ENCODE results near the gene ABCG1.

The ABCG1 gene

DNA sequence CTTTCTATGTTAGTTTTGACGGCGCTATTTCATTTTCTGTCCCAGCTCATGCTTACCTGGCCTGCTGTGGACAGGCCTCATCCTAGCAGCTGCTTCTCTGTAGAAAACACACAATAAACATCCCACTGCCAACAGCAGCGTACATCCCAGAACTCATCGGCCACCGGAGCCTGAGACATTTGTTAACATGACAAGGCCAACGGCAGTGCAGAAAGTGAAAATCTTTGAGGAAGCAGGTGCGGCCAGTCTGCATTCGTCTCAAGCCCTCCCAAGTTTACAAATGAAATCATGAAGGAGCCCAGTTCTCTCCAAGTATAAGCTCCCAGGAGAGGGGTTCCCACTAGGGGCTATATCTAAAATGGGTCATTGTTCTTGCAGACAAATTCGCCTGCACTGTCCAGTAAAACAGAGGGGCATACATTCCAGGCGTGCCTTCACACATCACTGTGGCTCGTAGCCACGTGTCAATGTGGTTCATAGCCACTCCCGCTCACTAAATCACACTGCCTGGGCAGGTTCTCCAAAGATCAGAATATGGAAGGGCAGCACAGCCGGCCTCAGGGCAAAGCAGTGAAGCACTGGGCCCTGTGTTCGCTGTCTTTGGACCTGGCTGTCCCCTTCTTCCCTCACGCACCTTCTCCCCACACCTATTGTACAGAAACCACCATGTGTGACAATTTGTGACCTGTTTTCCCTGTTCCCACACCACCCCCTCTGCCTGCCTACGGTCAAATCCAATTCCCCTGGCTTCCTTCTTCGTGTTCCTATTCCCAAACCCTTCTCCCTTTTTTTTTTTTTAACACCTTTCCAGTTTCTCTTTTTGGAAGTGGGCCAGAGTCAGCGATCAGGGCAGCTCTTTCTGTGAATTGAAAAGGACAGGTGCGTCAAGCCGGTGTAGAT lies 27.0 kb upstream of the ABCG1 start:
- DNase-seq, result no peak

DNA sequence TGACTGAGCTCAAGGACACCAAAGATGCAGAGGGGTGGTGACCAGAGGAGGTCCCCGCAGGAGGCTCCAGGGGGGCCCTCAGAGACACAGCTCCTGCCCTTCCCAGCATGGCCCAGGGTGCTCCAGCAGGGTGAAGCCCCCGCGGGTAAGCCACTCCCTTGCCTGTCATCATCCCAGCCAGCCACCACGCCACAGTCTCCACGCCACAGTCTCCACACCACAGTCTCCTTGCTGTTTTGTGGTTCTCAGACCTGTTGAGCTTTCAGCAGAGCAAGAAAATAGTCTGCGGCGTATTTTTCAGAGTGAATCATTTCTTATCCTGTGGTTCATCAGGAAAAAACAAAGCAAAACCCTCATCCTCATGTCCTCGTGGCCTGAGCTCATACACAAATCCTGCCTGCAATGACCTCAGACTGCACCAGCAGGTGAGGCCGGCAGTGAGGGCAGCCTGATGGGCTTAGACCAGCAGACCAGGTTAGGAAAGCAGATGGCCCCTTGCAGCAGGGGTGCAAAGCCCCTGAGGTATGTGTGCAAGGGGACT lies 25.7 kb upstream of the ABCG1 start:
- no peak for DNase-seq

GRCh38 chr21:42193721-42194120 lies 25.2 kb upstream of the ABCG1 start:
- DNase-seq, result no peak

GRCh38 chr21:42194863-42195262 lies 24.1 kb upstream of the ABCG1 start:
- no peak for DNase-seq

DNA sequence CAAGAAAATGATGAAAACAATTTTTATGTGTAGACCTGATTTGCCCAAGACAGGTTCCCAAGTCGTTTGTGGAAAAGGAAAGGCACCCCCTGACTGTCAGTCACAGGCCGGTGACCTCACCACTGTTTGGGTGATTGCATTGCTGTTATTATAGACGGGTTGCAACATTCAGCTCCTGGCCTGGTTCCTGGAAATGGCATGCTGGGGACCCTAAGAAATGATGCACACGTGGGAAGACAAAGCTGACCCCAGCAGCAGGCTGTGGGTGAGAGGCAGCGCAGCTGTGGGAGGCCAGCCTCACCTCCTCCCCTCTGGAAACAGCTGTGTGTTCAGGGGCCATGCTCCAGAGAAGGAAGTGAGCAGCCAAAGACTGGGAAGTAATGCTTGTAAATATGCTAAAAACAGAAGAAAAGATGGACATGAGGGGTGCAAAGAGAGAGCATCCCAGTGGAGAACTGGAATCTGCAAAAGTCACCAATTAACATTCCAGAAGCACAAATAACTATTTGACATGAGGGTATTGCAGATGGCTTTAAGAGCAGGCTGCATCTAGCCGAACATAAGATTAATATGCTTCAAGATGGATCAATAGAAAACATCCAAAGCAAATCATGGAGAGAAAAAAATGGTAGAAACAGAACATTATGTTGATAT lies 23.4 kb upstream of the ABCG1 start:
- no peak for DNase-seq

- no peak for DNase-seq
Measured at GRCh38 chr21:42198929-42199867, 19.7 kb upstream of the ABCG1 start.

GRCh38 chr21:42199868-42200463 lies 19.0 kb upstream of the ABCG1 start:
- DNase-seq, result no peak

DNA sequence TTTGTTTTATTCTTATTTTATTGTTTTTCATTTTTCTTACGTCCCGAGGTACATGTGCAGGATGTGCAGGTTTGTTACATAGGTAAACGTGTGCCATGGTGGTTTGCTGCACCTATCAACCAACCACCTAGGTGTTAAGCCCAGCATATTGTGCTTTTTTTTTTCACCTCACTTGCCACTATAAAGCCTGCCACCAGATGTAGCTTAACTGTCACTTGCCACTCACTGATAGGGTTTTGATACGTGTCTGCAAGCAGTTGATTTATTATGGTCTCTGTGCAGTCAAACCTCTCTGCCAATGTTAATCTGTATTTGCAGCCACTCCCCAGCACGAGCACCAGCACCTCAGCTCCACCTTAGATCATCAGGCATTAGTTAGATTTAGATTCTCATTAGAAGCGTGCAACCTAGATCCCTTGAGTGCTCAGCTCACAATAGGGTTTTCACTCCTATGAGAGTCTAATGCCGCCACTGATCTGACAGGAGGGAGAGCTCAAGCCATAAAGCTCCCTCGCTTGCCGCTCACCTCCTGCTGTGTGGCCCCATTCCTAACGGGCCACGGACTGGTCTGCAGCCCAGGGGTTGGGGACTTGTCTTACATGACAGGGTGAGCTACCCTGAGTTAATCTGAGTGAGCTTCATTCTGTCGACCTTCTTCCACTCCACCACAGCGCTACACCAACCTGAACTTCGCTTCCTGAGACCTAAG lies 17.9 kb upstream of the ABCG1 start:
- no peak for DNase-seq

- no peak for DNase-seq
Measured at GRCh38 chr21:42201615-42202161, 17.3 kb upstream of the ABCG1 start.

GRCh38 chr21:42202321-42202720 lies 16.6 kb upstream of the ABCG1 start:
- peak in 2 of 51 donors; percentile 10 to 52 for DNase-seq

DNA sequence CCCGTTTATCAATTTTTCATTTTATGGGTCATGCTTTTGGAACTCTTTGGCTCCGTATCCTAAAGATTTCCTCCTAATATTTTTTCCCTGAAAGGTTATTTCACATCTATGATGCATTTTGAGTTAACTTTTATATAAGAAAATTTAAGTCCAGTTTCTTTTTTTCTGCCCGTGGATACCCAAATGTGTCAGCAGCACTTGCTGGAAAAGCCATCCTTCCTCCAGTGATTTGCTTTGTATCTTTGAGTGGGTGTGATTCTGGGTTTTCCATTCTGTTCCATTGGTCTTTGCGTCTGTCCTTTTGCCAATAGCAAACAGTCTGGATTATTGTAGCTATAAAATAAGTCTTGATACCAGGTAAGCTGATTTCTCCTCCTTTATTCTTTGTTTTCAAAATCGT lies 15.6 kb upstream of the ABCG1 start:
- DNase-seq, result no peak

DNA sequence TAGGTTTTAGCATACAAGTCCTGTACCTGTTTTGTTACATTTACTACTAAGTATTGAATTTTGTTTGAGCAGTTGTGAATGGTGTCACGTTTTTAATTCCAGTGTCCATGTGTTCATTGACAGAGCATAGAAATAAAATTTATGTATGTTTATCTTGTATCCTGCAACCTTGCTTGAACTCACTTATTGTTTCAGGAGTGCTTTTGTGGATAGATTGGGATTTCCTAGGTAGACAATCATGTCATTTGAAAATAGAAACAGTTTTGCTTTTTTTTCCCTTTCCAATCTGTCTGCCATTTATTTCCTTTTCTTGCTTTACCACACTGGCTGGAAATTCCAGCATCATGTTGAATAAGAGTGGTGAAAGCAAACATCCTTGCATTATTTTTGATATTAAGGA lies 15.0 kb upstream of the ABCG1 start:
- DNase-seq, result no peak

DNA sequence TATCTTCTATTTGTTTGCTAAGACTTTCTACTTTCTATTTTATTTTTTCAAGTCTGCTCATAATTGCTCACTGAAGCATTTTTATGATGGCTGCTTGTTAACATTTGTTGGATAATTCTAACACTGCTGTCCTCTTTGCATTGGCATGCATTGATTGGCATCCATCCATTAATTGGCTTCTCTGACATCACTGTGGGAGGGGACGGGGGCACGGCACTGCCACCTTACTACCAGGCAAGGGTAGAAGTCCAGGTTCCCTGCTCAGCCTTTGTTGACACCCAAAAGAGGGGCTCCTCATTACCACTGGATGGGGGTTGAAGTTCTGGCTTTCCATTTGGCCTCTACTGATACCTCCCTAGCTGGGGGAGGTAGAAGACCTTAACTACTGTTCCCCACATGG lies 11.5 kb upstream of the ABCG1 start:
- DNase-seq, result no peak

DNA sequence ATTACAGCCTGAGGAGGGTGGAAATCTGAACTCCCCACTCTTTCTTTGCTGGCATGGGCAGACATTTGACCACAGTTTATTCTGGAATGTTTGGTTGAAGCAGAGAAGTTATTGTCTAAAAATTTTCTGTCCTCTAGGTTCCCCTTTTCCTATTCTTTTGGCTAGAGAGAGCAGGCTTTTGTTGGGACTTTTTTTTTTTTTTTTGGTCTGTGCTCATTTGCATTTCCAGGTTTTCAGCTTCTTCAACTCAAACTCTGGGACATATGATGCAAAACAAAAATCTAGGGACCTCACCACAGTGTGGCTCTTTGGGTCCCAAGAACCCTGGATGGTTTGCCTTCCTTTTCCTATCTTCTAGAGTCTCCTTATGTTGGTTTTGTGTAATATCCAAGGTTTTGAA lies 10.9 kb upstream of the ABCG1 start:
- no peak for DNase-seq

- DNase-seq, result no peak
Measured at GRCh38 chr21:42208801-42209490, 10.0 kb upstream of the ABCG1 start.

- DNase-seq, result no peak
Measured at GRCh38 chr21:42209801-42210479, 9.0 kb upstream of the ABCG1 start.

DNA sequence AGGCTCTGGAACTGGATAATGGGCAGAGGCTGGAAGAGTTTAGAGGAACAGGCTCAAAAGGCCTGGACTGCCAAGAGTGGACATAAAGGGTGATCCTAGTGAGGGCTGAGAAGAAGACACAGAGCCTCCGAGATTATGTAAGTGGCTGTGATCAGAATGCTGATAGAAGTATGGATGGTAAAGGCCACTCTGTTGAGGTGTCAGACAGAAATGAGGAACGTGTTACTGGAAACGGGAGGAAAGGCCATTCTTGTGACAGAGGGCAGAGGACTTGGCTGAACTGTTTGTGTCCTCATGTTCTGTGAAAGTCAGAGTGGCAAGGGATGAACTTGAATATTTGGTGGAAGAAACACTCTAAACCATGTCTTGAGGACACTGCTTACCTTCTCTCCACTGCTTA lies 6.7 kb upstream of the ABCG1 start:
- DNase-seq, result no peak

- no peak for DNase-seq
Measured at GRCh38 chr21:42213082-42213774, 5.7 kb upstream of the ABCG1 start.

Data from hypothalamus (tissue), 51 donors.